CMK (cell line): ENCODE measurements around the gene AFF4.
"Not testable (repeated sequence)": the region's sequence is repeated elsewhere in the genome, so short reads cannot be mapped to it uniquely, and the experiment has no call there.

ENCODE experiments used
- DNase-seq: peaks from one replicate; pipeline ENCODE4 v3.0.0-alpha.2; 2010; ENCODE audit warnings: low read depth

The AFF4 gene, protein sequence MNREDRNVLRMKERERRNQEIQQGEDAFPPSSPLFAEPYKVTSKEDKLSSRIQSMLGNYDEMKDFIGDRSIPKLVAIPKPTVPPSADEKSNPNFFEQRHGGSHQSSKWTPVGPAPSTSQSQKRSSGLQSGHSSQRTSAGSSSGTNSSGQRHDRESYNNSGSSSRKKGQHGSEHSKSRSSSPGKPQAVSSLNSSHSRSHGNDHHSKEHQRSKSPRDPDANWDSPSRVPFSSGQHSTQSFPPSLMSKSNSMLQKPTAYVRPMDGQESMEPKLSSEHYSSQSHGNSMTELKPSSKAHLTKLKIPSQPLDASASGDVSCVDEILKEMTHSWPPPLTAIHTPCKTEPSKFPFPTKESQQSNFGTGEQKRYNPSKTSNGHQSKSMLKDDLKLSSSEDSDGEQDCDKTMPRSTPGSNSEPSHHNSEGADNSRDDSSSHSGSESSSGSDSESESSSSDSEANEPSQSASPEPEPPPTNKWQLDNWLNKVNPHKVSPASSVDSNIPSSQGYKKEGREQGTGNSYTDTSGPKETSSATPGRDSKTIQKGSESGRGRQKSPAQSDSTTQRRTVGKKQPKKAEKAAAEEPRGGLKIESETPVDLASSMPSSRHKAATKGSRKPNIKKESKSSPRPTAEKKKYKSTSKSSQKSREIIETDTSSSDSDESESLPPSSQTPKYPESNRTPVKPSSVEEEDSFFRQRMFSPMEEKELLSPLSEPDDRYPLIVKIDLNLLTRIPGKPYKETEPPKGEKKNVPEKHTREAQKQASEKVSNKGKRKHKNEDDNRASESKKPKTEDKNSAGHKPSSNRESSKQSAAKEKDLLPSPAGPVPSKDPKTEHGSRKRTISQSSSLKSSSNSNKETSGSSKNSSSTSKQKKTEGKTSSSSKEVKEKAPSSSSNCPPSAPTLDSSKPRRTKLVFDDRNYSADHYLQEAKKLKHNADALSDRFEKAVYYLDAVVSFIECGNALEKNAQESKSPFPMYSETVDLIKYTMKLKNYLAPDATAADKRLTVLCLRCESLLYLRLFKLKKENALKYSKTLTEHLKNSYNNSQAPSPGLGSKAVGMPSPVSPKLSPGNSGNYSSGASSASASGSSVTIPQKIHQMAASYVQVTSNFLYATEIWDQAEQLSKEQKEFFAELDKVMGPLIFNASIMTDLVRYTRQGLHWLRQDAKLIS

DNA sequence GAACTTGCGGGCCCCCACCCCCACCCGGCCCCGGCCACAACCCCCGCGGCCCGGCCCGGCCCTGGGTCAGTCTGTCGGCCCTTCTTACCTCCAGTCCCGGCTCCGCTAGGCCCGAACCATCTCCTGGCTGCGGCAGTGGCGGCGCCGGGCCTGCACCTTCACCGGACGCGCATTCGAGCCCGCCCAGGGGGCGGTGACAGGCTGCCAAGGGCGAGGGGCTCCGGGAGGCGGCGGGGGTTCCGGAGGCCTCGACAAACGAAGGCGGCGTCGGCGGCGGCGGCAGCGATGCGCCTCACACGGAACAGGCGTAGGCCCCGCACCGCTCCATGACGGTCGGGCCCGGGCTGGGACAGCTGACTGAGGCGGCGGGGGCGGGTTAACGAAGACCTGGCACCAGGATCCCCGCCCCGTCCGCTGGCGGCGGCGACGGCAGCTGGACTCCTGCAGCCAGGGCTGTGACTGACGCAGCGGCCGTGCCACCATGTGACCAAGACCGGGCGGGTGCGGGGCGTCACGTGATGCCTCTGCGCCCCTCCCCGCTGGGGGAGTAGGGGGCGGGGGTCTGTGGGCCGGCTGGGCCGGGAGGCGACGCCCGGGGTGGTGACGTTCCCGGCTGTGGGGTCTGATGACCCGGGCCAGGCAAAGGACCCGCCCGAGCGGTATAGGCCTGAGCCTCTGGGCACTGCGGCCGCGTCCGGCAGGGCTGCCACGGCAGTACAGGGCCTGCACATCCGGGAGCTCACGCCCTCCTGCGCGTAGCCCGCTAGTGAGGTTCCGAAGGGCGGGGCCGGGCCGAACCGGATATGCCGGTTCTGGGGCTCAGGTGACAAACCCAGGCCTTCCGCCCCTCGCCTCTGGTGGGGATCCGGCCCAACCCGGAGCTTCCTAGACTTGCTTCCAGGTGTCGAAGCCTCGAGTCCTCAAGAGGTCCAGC is at the start of gene AFF4:
Gene AFF4, minus strand, starts transcription at position 464 of the 934 bp plus-strand sequence. CDS start 26,445 bp downstream, outside the sequence.
- peak; percentile 85 for DNase-seq

DNA sequence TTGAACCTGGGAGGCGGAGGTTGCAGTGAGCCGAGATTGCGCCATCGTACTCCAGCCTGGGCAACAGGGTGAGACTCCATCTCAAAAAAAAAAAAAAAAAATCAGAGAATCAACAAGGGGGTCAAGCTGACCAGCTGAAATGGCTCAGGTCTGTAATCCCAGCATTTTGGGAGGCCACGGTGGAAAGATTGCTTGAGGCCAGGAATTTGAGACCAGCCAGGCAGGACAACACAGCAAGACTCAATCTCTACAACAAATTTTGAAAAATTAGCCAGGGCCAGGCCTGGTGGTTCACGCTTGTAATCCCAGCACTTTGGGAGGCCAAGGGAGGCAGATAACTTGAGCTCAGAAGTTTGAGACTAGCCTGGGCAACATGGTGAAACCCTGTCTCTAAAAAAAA is 45.0 kb upstream of the AFF4 start:
- not testable (repeated sequence) for DNase-seq

DNA sequence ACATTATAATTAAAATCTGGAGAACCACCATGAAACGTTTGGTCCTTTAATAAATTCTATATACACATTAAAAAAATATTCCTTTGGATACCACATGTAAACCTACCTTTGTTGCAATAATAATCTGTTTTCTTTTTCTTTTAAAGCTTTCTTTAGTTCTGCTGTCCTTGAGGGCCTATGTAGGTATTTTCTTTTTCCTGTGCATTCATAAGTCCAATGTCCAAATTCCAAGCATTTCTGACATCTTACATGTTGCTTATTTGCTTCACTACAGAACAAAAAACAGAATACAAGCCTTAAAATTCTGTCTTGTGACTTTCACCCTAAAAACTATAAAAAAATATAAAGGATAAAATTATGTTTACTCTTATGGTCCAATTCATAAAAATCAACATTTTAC is 43.2 kb upstream of the AFF4 start:
- no peak for DNase-seq

DNA sequence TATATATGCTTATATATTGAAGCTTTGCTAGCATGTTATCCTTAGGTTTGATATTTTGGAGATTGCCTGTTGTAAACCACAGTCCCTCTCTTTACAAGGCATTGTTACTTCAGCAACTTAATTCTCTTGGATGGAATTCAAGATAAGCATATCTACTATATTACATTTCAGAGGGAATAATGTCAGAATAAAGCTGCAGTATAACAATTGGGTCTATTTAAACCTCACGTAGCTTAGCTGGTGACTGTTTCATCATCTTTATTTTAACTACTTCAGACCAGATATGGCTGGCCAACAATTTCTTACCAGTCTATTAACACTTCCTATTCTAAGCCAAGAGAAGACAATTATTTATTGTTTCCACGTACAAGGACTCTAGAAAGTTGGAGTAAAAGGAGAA is 35.8 kb upstream of the AFF4 start:
- no peak for DNase-seq

DNA sequence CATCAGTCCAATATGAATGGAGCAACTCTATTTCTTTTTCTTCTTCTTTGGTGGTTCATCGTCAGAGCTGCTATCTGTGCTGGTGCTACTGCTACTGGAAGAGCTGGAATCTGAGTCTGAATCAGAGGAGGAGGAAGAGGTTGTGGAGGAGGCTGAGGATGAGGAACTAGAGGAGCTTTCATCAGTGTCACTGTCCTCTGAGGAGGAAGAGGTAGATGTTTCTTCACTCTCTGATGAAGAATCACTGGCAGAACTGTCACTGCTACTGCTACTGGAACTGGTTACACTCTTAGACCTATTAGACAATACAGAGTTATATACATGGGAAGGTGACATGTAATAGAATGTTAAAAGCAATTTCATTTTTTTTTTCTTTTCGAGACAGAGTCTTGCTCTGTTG is 35.1 kb upstream of the AFF4 start:
- DNase-seq = no peak

DNA sequence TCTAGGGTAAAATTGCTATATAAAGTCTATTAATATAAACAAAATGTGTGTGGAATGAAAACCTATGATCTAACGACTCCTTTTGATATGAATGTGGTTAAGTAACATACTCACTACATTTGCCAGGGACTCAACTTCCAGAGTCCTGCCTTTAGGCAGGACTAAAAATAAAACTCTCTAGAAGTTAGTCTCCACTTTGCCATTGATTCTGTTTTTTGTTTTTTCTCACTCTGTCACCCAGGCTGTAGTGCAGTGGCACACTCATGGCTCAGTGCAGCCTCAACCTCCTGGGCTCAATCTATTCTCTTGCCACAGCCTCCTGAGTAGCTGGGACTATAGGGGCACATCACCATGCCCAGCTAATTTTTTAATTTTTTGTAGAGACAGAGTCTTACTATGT is 32.9 kb upstream of the AFF4 start:
- no peak for DNase-seq

- no peak for DNase-seq
These were observed 24.3 kb upstream of the AFF4 start for GRCh38 chr5:132987531-132988408.

DNA sequence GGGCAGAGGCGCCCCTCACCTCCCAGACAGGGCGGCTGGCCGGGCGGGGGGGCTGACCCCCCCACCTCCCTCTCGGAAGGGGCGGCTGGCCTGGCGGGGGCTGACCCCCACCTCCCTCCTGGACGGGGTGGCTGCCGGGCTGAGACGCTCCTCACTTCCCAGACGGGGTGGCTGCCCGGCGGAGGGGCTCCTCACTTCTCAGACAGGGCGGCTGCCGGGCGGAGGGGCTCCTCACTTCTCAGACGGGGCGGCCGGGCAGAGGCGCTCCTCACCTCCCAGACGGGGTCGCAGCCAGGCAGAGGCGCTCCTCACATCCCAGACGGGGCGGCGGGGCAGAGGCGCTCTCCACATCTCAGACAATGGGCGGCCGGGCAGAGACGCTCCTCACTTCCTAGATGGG is 19.5 kb upstream of the AFF4 start:
- DNase-seq = not testable (repeated sequence)

DNA sequence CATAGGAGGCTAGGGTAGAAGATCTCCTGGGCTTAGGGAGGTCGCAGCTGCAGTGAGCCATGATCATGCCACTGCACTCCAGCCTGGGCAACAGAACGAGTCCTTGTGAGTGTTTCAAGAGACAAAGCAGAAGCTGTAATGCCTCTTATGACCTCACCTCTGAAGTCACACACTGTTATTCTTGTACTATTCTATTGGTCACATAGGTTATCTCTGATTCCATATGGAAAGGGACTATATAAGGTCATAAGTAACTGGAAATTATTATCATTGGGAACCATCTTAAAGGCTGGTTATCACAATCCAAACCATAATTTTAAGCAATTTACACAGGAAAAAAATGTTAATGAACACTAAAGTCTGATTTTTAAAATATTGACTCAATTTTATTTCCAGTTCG is 17.9 kb upstream of the AFF4 start:
- DNase-seq = no peak

DNA sequence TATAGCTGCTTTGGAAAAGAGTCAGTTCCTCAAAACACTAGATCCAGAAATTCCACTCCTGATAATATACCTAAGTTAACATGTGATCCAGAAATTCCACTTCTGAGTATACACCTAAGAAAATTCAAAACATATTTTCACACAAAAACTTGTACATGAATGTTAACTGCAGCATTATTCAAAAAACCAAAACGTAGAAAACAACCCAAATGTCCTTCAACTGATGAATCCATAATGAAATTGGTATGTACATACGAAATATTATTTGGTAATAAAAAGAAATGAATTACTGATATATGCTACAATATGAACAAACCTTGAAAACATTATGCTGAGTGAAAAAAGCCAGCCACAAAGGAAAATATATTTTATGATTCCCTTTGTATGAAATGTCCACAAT is 16.5 kb upstream of the AFF4 start:
- no peak for DNase-seq

GRCh38 chr5:132979367-132979940 is 16.0 kb upstream of the AFF4 start:
- DNase-seq = no peak

DNA sequence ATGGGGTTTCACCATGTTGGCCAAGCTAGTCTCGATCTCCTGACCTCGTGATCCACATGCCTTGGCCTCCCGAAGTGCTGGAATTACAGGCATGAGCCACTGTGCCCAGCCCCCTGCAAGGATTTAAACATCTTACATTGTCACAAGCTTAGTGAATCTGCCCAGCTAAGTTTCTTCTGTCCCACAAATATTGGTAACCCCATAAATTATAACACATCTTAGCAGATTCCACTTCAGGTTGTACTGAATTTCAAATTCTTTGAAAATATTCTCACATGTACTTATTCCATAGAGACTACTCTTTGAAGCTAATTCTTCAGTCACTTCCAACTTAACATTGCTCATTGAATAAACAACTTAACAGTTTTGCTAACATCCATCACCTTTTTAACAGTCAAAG is 13.4 kb upstream of the AFF4 start:
- no peak for DNase-seq

- DNase-seq = not testable (repeated sequence)
These were observed 9.0 kb upstream of the AFF4 start for GRCh38 chr5:132972436-132972828.

- no peak for DNase-seq
These were observed 8.3 kb upstream of the AFF4 start for GRCh38 chr5:132971483-132972435.

GRCh38 chr5:132965120-132965519 is 1.7 kb upstream of the AFF4 start:
- no peak for DNase-seq

- no peak for DNase-seq
These were observed 909 bp downstream of the AFF4 start for GRCh38 chr5:132962429-132963021.

DNA sequence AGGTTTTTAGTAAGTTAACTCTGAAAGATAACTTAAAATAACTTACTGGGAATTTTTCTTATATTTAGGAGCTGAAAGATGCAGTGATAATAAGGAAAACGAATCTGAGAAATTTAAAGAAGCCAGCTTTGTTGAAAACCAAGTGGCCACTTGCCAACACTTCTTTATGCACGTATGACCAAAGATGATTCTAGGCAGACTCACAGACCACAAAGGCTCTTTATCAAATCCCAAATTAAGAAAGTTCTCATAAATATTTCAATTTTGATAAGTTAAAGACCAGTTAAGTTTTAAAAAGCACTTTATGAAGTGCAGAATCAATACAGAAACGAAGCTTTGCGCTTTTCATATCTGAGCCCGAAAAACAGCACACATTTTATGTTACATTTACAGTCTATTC is 1.5 kb downstream of the AFF4 start:
- DNase-seq = no peak

DNA sequence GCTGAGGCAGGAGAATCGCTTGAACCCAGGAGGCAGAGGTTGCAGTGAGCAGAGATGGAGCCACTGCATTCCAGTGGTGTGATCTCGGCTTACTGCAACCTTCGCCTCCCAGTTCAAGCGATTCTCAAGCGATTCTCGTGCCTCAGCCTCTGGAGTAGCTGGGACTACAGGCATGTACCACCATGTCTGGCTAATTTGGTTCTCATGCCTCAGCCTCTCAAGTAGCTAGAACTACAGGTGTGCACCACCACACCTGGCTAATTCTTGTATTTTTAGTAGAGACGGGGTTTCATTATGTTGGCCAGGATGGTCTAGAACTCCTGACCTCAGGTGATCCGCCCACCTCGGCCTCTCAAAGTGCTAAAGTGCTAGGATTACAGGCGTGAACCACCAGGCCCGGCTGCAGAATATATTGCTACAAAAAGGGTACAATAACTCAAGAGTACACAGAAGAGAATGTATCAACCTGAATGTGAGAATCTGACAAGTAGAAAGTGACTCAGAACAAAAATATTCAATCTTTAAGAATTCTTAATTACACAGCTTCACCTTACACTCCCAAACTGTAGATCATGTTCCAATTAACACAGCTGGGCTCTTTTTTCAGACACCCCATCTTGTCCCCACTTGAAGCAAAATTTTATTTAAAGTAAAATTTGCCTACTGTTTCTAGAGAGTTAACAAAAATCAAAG is 2.2 kb downstream of the AFF4 start:
- DNase-seq = not testable (repeated sequence)
